GM23248 (cell line): ENCODE measurements around the gene BST2. TPM values are rescaled to one million over a fixed set of nuclear protein-coding genes. Genes with fewer than 3 reads are reported as not detected.
A peak's percentile ranks its signal among the peaks of the same experiment; 100 is the strongest.

Source experiments
- DNase-seq: peaks from one replicate; pipeline ENCODE4 v3.0.0-alpha.2; 2015
- H2AFZ ChIP-seq: fragments of 200-600 bp; sonication (generic); 2 replicates; pipeline ENCODE4 v1.6.1; 2016; ENCODE audit warnings: antibody characterized with exemption
- H3F3A ChIP-seq: fragments of 200-600 bp; sonication (generic); 2 replicates; pipeline ENCODE4 v1.6.1; 2016; ENCODE audit warnings: mild to moderate bottlenecking, antibody characterized with exemption, mixed run types; ENCODE audit not compliant: insufficient read depth
- H3K27ac ChIP-seq: fragments of 200-600 bp; sonication (generic); 2 replicates; pipeline ENCODE4 v1.5.1; 2016; ENCODE audit warnings: mild to moderate bottlenecking
- H3K27me3 ChIP-seq: fragments of 200-600 bp; sonication (generic); replicated peaks from 2 replicates; pipeline ENCODE4 v1.6.1; 2016; ENCODE audit warnings: mild to moderate bottlenecking; ENCODE audit not compliant: insufficient read depth
- H3K36me3 ChIP-seq: fragments of 200-600 bp; sonication (generic); 2 replicates; pipeline ENCODE4 v1.6.1; 2016; ENCODE audit warnings: low read depth, mild to moderate bottlenecking
- H3K4me1 ChIP-seq: fragments of 200-600 bp; sonication (generic); 2 replicates; pipeline ENCODE4 v1.6.1; 2016; ENCODE audit warnings: mild to moderate bottlenecking; ENCODE audit not compliant: insufficient read depth
- H3K4me2 ChIP-seq: fragments of 200-600 bp; sonication (generic); one replicate; pipeline ENCODE4 v1.6.1; 2016; ENCODE audit warnings: mild to moderate bottlenecking; ENCODE audit not compliant: unreplicated experiment
- H3K4me3 ChIP-seq: fragments of 200-600 bp; sonication (generic); 2 replicates; pipeline ENCODE4 v1.5.1; 2016; ENCODE audit warnings: mild to moderate bottlenecking
- H3K79me2 ChIP-seq: fragments of 200-600 bp; sonication (generic); 2 replicates; pipeline ENCODE4 v1.6.1; 2016; ENCODE audit warnings: mild to moderate bottlenecking; ENCODE audit not compliant: insufficient read depth
- H3K9ac ChIP-seq: fragments of 200-600 bp; sonication (generic); 2 replicates; pipeline ENCODE4 v1.6.1; 2016; ENCODE audit warnings: mild to moderate bottlenecking
- H3K9me2 ChIP-seq: fragments of 200-600 bp; sonication (generic); 2 replicates; pipeline ENCODE4 v1.6.1; 2016; ENCODE audit warnings: mixed run types, mild to moderate bottlenecking, moderate library complexity; ENCODE audit not compliant: insufficient read depth
- H3K9me3 ChIP-seq: fragments of 200-600 bp; sonication (generic); one replicate; pipeline ENCODE4 v1.6.1; 2017; ENCODE audit warnings: low read depth
- H4K20me1 ChIP-seq: fragments of 200-600 bp; sonication (generic); 2 replicates; pipeline ENCODE4 v1.6.0; 2016; ENCODE audit not compliant: insufficient read depth
- EZH2 ChIP-seq: fragments of 200-600 bp; sonication (generic); IDR thresholded peaks from 2 replicates; pipeline ENCODE4 v1.6.1; 2018; ENCODE audit warnings: antibody characterized with exemption, mild to moderate bottlenecking; ENCODE audit not compliant: insufficient read depth, poor library complexity, severe bottlenecking
- EZH2phosphoT487 ChIP-seq: fragments of 200-600 bp; sonication (generic); IDR thresholded peaks from 2 replicates; pipeline ENCODE4 v1.6.1; 2018; ENCODE audit warnings: antibody characterized with exemption, moderate library complexity, mild to moderate bottlenecking, low read depth; ENCODE audit not compliant: insufficient read depth
- WGBS, 2 experiments: methylation state at CpG; one replicate each; pipeline ENCODE4 v1.1.6; 2015 to 2017; ENCODE audit warnings: low lambda C conversion rate in 2 of 2, low coverage in 1 of 2; ENCODE audit errors: missing lambda C conversion rate in 2 of 2; 5-methylcytosine and 5-hydroxymethylcytosine counted together
- in situ Hi-C: fragments of 300-500 bp; cut with MboI; formaldehyde crosslinking; loops from 2 replicates; pipeline ENCODE4 v1.15.0; 2020
- polyA plus RNA-seq: library from polyadenylated mRNA; unstranded; fragments of >200 nt; fragmentation: Nextera tagmentation; extraction: Ambion mirVana; gene quantifications from 2 replicates; pipeline ENCODE4 v1.2.1, GENCODE V29; 2016
- total RNA-seq: library from RNA; depleted of rRNA; stranded (reverse); fragments of >200 nt; shearing (Covaris generic); gene quantifications from 2 replicates; pipeline ENCODE4 v1.2.3, GENCODE V29; 2014

Gene BST2
- total and polyA plus RNA-seq, 2 experiments from 2014 or later = 0.75 TPM; not detected in 1

DNA sequence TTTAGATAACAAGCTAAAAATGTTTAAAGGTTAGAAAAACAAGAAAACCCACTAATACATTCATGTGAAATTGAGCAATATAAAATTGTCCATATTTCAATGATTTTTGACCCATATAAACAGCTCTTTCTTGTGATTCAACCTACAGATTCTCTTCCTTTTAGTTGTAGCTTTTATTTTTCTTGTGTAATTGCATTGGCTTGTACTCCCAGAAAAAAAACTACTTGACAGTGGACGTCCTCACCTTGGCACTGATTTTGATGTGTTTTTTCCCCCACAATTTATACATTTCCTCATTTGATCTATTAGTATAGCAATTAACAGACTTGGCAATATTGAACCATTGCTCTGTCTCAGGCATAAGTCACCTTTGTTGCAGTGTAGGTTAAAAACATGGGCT is 16.1 kb downstream of the BST2 start:
- DNase-seq = no peak
- Histone ChIP-seq H3K4me3 (no peak overlapping the region), H3K9me2 (no peaks in the 10 kb centered on the region), H3K27me3 (no peaks in the 10 kb centered on the region; the same call in 1 of the 2 replicates), H3K9ac (no peak overlapping the region), H3K4me2 (no peak overlapping the region), H2AFZ (no peak overlapping the region), H3K9me3 (no peaks in the 10 kb centered on the region), H4K20me1 (no peaks in the 10 kb centered on the region), H3F3A (peaks cover 8% of the 10 kb centered on the region; the same call in 1 of the 2 replicates), H3K27ac (no peak overlapping the region), H3K36me3 (no peaks in the 10 kb centered on the region), H3K79me2 (no peaks in the 10 kb centered on the region), H3K4me1 (no peaks in the 10 kb centered on the region)
- in situ Hi-C loops = loop anchor here (10.0 kb wide), 1 partner anchor 84 kb away; the partner anchor contains the start of genes ABHD8, DDA1 and MRPL34
- no peak for TF ChIP-seq EZH2
- no peak for TF ChIP-seq EZH2phosphoT487
- 2 to 7% methylated on average over 1 of the region's 1 CpG for WGBS, 2 experiments

DNA sequence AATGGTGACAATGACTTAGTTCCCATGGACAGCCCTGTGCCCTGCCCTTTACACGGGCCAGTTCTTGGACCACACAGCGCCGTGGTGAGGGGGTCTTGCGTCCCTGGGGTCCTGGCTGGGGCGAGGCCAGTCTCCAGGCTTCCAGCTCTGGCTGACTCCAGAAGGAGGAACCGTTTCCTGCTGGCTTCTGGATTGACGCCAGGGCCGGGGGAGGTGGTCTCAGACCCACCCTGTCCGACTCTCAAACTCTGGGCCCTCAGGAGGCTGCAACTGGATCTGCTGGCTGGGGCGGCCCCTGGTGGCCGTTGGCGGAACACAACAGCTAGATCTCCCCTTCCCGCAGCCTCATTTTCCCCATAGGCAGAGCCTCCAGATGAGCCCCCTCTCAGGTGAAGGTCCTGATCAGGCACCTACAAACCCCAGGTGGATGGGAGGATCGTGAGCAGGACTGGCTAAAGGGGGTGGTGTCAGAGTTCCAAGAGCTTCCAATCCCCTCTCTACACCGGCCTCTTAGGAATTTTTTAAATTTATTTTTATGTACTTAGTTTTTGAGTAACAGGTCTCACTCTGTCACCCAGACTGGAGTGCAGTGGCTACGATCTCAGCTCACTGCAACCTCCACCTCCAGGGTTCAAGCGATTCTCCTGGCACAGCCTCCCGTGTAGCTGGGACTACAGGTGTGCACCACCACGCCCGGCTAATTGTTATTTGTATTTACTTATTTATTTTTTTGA is 19.4 kb downstream of the BST2 start:
- no peaks in the 10 kb centered on the region for H3K9me2 ChIP-seq
- H3K79me2 ChIP-seq = no peaks in the 10 kb centered on the region
- peak; percentile 66 for DNase-seq
- no peaks in the 10 kb centered on the region for H4K20me1 ChIP-seq
- no peaks in the 10 kb centered on the region; the same call in 1 of the 2 replicates for H3K27me3 ChIP-seq
- TF ChIP-seq EZH2phosphoT487 = no peak
- TF ChIP-seq EZH2 = no peak
- H3K27ac ChIP-seq = no peak overlapping the region
- H3F3A ChIP-seq = peaks cover 8% of the 10 kb centered on the region; the same call in 1 of the 2 replicates
- no peak overlapping the region for H3K4me2 ChIP-seq
- no peak overlapping the region for H3K9ac ChIP-seq
- in situ Hi-C loops = loop anchor here (10.0 kb wide), 1 partner anchor 81 kb away; the partner anchor contains the start of genes ABHD8, DDA1 and MRPL34
- peaks cover 5% of the 10 kb centered on the region; the same call in 1 of the 2 replicates for H3K4me1 ChIP-seq
- H2AFZ ChIP-seq = no peak overlapping the region
- 36 to 38% methylated on average over 20 of the region's 20 CpGs for WGBS, 2 experiments
- no peak overlapping the region for H3K4me3 ChIP-seq
- H3K9me3 ChIP-seq = no peaks in the 10 kb centered on the region
- H3K36me3 ChIP-seq = no peaks in the 10 kb centered on the region

GRCh38 chr19:17380426-17381138 is 24.8 kb downstream of the BST2 start:
- no peak overlapping the region for H3K9ac ChIP-seq
- no peak overlapping the region for H3K4me2 ChIP-seq
- 92 to 94% methylated on average over 5 of the region's 5 CpGs for WGBS, 2 experiments
- no peak overlapping the region for H3K4me3 ChIP-seq
- no peak overlapping the region for H2AFZ ChIP-seq
- 0 out of 2 replicates have a peak, but pooled peaks cover 8% of the 10 kb centered on the region for H3K27me3 ChIP-seq
- no peak for TF ChIP-seq EZH2phosphoT487
- TF ChIP-seq EZH2 = no peak
- H3F3A ChIP-seq = no peaks in the 10 kb centered on the region
- no peaks in the 10 kb centered on the region for H3K9me3 ChIP-seq
- no peak for DNase-seq
- peaks cover 5% of the 10 kb centered on the region; the same call in 1 of the 2 replicates for H3K4me1 ChIP-seq
- no peaks in the 10 kb centered on the region for H4K20me1 ChIP-seq
- H3K27ac ChIP-seq = no peak overlapping the region
- no peaks in the 10 kb centered on the region for H3K9me2 ChIP-seq
- H3K79me2 ChIP-seq = no peaks in the 10 kb centered on the region
- H3K36me3 ChIP-seq = no peaks in the 10 kb centered on the region
- in situ Hi-C loops = loop anchor here (5.0 to 10.0 kb wide), 2 partner anchors 33 to 76 kb away; partner anchors contain the start of genes ABHD8, DDA1 and MRPL34

DNA sequence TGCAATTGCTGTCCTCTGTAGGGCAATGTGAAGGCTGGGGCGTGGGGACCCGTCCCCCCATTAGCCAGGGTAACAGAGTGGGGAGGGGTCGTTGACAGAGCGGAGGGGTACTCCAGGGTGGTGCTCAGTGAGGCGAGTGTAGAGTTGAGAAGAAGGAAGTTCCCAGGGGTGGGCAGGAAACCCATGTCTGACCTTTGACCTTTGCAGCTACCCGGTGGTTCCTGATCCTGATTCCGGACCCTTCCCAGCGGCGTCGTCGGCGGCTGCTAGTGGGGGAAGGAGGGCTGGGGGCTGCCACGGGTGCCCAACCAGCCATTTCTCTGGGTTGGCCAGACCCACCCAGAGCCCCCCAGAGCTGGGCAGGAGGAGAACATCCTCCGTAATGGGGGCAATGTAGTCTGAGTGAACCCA is 26.2 kb downstream of the BST2 start:
- TF ChIP-seq EZH2phosphoT487 = no peak
- no peak for TF ChIP-seq EZH2
- 49 to 59% methylated on average over 13 to 14 of the region's 14 CpGs for WGBS, 2 experiments

More for the DNA sequence above, 26.2 kb downstream of the BST2 start:
- Histone ChIP-seq H3K4me1 (peaks cover 5% of the 10 kb centered on the region; the same call in 1 of the 2 replicates), H2AFZ (no peak overlapping the region), H3K9me2 (no peaks in the 10 kb centered on the region), H3K9ac (no peak overlapping the region), H3K27me3 (0 out of 2 replicates have a peak, but pooled peaks cover 8% of the 10 kb centered on the region), H3K4me2 (no peak overlapping the region), H4K20me1 (no peaks in the 10 kb centered on the region), H3K27ac (no peak overlapping the region), H3K4me3 (no peak overlapping the region), H3K79me2 (no peaks in the 10 kb centered on the region), H3F3A (no peaks in the 10 kb centered on the region), H3K9me3 (no peaks in the 10 kb centered on the region), H3K36me3 (no peaks in the 10 kb centered on the region)
- in situ Hi-C loops = no loop called here
- no peak for DNase-seq
